Thyroid gland (tissue), 4 donors: Measurements from ENCODE around the gene GLI3.

ENCODE experiments used
- CTCF ChIP-seq, 6 experiments: fragments of 200-600 bp in 3 of 6; fragments of 450-650 bp in 3 of 6; sonication (generic) in 3 of 6; IDR thresholded peaks; one replicate each; pipeline ENCODE4 v1.5.1; 2016 to 2019; ENCODE audit warnings: antibody characterized with exemption in 6 of 6, mild to moderate bottlenecking in 2 of 6, inconsistent platforms in 1 of 6, moderate library complexity in 1 of 6
- POLR2A ChIP-seq, 2 donors: fragments of 450-650 bp; IDR thresholded peaks; one replicate each; pipeline ENCODE4 v1.6.1; 2017; ENCODE audit warnings: antibody characterized with exemption in 2 of 2, mild to moderate bottlenecking in 2 of 2, moderate library complexity in 1 of 2

- no peak for TF ChIP-seq CTCF (IDR thresholded peaks at IDR 0.05)
- TF ChIP-seq POLR2A (IDR thresholded peaks at IDR 0.05) = no peak
Measured at GRCh38 chr7:42102301-42102700, 134.7 kb downstream of the GLI3 start.
